ENCODE measurements around the gene MLPH. TPM values are rescaled to one million over a fixed set of nuclear protein-coding genes. Genes with fewer than 3 reads are reported as not detected.

Gene MLPH
- polyA plus RNA-seq, 1 experiment = 15.6 TPM

- CTCF ChIA-PET = interaction anchor here (1.3 to 1.8 kb wide), 3 partner anchors 13 to 47 kb away, joined by 3 to 9 read pairs (median 6); no protein-coding TSS in a partner anchor
- no peak overlapping the region for H3K27ac ChIP-seq (ENCODE audit: low read depth, low read length)
- H3K4me3 ChIP-seq (ENCODE audit: low read depth, low read length) = no peak overlapping the region
- POLR2A ChIA-PET = no interaction called here
- TF ChIP-seq CTCF (IDR thresholded peaks at IDR 0.05; ENCODE audit: low read depth, low read length) = no peak
- peaks cover 18% of the 10 kb centered on the region; the same call in 1 of the 2 replicates for H3K9me3 ChIP-seq (ENCODE audit: control insufficient read depth, insufficient read depth, low read length)
- peaks cover 2% of the 10 kb centered on the region for H3K27me3 ChIP-seq (ENCODE audit: control insufficient read depth, insufficient read depth, low read length)
- DNase-seq (ENCODE audit: low read depth, low spot score) = peak; percentile 32
These were observed 72.0 kb downstream of the MLPH start for GRCh38 chr2:237558961-237559641.

- H3K27ac ChIP-seq (ENCODE audit: low read depth, low read length) = no peak overlapping the region
- DNase-seq (ENCODE audit: low read depth, low spot score) = no peak
- H3K27me3 ChIP-seq (ENCODE audit: control insufficient read depth, insufficient read depth, low read length) = peaks cover 8% of the 10 kb centered on the region
- no peak for TF ChIP-seq CTCF (IDR thresholded peaks at IDR 0.05; ENCODE audit: low read depth, low read length)
- POLR2A ChIA-PET = no interaction called here
- H3K9me3 ChIP-seq (ENCODE audit: control insufficient read depth, insufficient read depth, low read length) = no peaks in the 10 kb centered on the region; the same call in 1 of the 2 replicates
- H3K4me3 ChIP-seq (ENCODE audit: low read depth, low read length) = no peak overlapping the region
- CTCF ChIA-PET = interaction anchor here (2.9 kb wide), 1 partner anchor 11 kb away, joined by 27 read pairs; no protein-coding TSS in a partner anchor
These were observed 74.2 kb downstream of the MLPH start for GRCh38 chr2:237561221-237561620.

- ChIA-PET CTCF (interaction anchor here (2.9 kb wide), 1 partner anchor 8 kb away, joined by 27 read pairs; no protein-coding TSS in a partner anchor), POLR2A (no interaction called here)
- peaks cover 8% of the 10 kb centered on the region for H3K27me3 ChIP-seq (ENCODE audit: control insufficient read depth, insufficient read depth, low read length)
- H3K4me3 ChIP-seq (ENCODE audit: low read depth, low read length) = no peak overlapping the region
- DNase-seq (ENCODE audit: low read depth, low spot score) = no peak
- peaks cover 6% of the 10 kb centered on the region; the same call in 1 of the 2 replicates for H3K9me3 ChIP-seq (ENCODE audit: control insufficient read depth, insufficient read depth, low read length)
- H3K27ac ChIP-seq (ENCODE audit: low read depth, low read length) = no peak overlapping the region
- TF ChIP-seq CTCF (IDR thresholded peaks at IDR 0.05; ENCODE audit: low read depth, low read length) = no peak
These were observed 76.8 kb downstream of the MLPH start for GRCh38 chr2:237563816-237564215.

- DNase-seq (ENCODE audit: low read depth, low spot score) = no peak
- Histone ChIP-seq H3K9me3 (ENCODE audit: control insufficient read depth, insufficient read depth, low read length) (peaks cover 6% of the 10 kb centered on the region; the same call in 1 of the 2 replicates), H3K4me3 (ENCODE audit: low read depth, low read length) (no peak overlapping the region), H3K27ac (ENCODE audit: low read depth, low read length) (no peak overlapping the region), H3K27me3 (ENCODE audit: control insufficient read depth, insufficient read depth, low read length) (peaks cover 8% of the 10 kb centered on the region)
- CTCF ChIA-PET = interaction anchor here (1.1 kb wide), 1 partner anchor 52 kb away, joined by 4 read pairs; no protein-coding TSS in a partner anchor
- POLR2A ChIA-PET = no interaction called here
- no peak for TF ChIP-seq CTCF (IDR thresholded peaks at IDR 0.05; ENCODE audit: low read depth, low read length)
These were observed 77.6 kb downstream of the MLPH start for GRCh38 chr2:237564526-237565131.

GRCh38 chr2:237565974-237566373, 78.9 kb downstream of the MLPH start:
- DNase-seq (ENCODE audit: low read depth, low spot score) = no peak
- CTCF ChIA-PET = interaction anchor here (1.6 kb wide), 1 partner anchor 53 kb away, joined by 7 read pairs; no protein-coding TSS in a partner anchor
- H3K27ac ChIP-seq (ENCODE audit: low read depth, low read length) = no peak overlapping the region
- TF ChIP-seq CTCF (IDR thresholded peaks at IDR 0.05; ENCODE audit: low read depth, low read length) = no peak
- H3K9me3 ChIP-seq (ENCODE audit: control insufficient read depth, insufficient read depth, low read length) = peaks cover 6% of the 10 kb centered on the region; the same call in 1 of the 2 replicates
- POLR2A ChIA-PET = no interaction called here
- H3K4me3 ChIP-seq (ENCODE audit: low read depth, low read length) = no peak overlapping the region
- peaks cover 8% of the 10 kb centered on the region for H3K27me3 ChIP-seq (ENCODE audit: control insufficient read depth, insufficient read depth, low read length)

Data from AG04450 (cell line).